Measurements from ENCODE around the gene GARNL3.

Gene GARNL3

GRCh38 chr9:127353882-127354281 lies 89.3 kb downstream of the GARNL3 start:
- no peak for DNase-seq

DNA sequence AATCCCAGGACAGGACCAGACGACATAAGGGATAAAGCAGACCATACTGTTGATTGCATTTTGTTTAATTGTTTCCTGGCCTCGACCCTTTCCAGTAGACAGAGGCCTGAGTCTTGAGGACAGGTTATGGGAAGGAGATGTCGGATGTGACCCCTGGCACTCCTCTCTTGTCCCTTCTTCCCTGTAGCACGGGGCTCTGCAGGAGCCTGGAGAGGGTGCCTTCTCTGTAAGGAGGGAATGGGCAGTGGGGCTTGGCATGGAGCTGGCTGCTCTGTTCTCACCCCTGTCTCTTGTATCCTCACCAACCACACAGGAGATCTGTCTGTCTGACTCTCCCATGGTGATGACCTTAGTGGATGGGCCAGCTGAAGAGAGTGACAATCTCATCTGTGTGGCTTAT lies 92.3 kb downstream of the GARNL3 start:
- no peak for DNase-seq

- DNase-seq, result no peak
These were observed 93.5 kb downstream of the GARNL3 start for GRCh38 chr9:127358023-127358535.

GRCh38 chr9:127358770-127359169 lies 94.2 kb downstream of the GARNL3 start:
- DNase-seq, result no peak

GRCh38 chr9:127360250-127360649 lies 95.7 kb downstream of the GARNL3 start:
- DNase-seq, result no peak

DNA sequence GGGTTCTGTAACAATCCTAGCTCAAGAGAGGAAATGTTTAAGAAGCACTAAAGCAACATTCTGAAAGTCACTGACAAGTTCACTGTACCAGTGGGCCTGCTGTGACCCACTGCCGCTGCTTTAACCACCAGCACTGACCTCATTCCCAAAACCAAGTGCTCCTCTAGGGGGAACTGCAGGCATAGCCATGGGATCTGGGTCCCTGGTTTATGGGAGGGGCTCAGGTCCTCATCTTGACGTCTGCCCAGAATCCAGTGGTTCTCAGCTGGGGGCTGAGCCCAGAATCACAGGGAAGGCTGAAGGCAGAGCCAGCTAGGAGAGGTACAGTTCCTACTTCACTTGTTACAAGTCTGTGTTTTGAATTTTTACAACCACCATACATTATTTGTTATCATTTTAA lies 96.3 kb downstream of the GARNL3 start:
- DNase-seq, result no peak

GRCh38 chr9:127361561-127361960 lies 97.0 kb downstream of the GARNL3 start:
- DNase-seq, result no peak

GRCh38 chr9:127362829-127363228 lies 98.3 kb downstream of the GARNL3 start:
- no peak for DNase-seq

DNA sequence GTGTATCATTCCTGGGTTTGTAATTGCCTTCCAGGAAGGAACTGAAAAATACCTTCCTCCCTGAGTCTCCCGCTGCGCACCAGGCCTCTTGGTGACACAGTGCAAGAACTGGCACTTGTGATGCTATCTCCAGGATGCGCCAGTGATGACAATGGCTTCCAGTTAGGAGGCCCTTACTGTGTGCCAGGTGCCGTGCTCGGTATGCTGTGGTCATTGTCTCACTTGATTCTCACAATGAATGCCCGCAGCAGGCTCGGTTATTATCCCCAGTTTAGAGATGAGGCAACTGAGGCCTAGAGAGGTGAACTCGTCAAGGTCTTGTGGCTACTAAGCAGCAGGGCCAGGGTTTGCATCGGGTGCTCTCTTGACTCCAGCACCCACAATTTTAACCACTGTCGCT lies 100.9 kb downstream of the GARNL3 start:
- DNase-seq, result no peak

DNA sequence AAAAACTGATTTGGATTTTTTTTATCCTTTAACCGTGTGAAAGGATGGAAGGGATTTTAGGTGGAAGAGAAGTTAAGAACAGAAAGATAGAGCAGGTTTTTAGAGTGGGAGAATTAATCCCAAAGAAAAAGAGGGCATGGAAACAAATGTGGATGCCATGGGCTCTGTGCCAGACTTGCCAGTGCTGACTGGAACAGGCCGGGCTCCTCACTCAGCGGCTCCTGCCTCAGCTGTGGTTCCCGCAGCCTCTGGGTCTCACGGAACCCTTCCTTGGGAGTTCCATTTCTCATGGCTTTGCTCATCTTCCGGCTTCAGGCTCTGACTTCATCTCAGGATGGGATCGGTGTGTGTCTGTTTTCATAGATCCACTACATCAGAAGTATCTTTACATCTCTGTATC lies 102.0 kb downstream of the GARNL3 start:
- DNase-seq, result no peak

GRCh38 chr9:127368852-127369402 lies 104.4 kb downstream of the GARNL3 start:
- no peak for DNase-seq

DNA sequence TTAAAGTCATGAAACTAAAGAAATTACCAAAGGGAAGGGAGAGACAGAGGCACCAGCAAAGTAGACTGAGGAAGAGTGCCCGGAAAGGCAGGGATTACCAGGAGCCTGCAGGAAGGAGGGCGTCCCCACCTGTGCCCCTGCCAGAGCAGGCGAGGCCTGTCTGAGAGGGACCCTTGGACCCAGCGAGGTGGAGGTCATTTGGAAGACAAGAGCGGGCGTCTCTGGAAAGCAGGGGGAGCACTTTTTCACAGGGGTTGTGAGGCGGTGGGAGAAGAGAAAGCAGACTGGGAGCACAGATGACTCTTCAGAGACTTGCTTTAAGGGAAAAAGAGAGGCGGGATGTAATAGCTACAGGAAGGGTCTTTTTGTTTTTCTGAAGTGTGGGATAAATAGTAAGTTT lies 104.9 kb downstream of the GARNL3 start:
- DNase-seq, result no peak

GRCh38 chr9:127370147-127370579 lies 105.6 kb downstream of the GARNL3 start:
- no peak for DNase-seq

GRCh38 chr9:127370672-127371648 lies 106.4 kb downstream of the GARNL3 start:
- DNase-seq, result no peak

GRCh38 chr9:127380479-127380878 lies 115.9 kb downstream of the GARNL3 start:
- DNase-seq, result no peak

GRCh38 chr9:127382541-127382940 lies 118.0 kb downstream of the GARNL3 start:
- DNase-seq, result no peak

GRCh38 chr9:127384016-127384730 lies 119.6 kb downstream of the GARNL3 start:
- DNase-seq, result no peak

DNA sequence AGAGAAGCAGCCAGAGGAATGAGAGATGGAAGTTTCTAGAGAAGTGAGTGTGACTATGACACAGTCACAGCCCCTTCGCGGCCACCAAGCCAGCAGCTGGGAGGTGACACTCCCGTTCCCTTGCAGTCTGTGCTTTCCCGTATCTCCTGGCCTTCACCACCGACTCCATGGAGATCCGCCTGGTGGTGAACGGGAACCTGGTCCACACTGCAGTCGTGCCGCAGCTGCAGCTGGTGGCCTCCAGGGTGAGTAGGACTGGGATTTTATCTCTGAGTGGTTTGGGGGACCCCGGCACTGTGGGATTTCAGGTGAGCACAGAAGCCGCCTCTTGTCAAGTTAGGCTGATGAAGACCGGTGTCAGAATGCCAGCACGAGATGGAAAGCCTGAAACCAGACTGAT lies 120.3 kb downstream of the GARNL3 start:
- no peak for DNase-seq

- DNase-seq, result no peak
These were observed 121.7 kb downstream of the GARNL3 start for GRCh38 chr9:127386249-127386648.

- no peak for DNase-seq
These were observed 122.4 kb downstream of the GARNL3 start for GRCh38 chr9:127386981-127387380.

DNA sequence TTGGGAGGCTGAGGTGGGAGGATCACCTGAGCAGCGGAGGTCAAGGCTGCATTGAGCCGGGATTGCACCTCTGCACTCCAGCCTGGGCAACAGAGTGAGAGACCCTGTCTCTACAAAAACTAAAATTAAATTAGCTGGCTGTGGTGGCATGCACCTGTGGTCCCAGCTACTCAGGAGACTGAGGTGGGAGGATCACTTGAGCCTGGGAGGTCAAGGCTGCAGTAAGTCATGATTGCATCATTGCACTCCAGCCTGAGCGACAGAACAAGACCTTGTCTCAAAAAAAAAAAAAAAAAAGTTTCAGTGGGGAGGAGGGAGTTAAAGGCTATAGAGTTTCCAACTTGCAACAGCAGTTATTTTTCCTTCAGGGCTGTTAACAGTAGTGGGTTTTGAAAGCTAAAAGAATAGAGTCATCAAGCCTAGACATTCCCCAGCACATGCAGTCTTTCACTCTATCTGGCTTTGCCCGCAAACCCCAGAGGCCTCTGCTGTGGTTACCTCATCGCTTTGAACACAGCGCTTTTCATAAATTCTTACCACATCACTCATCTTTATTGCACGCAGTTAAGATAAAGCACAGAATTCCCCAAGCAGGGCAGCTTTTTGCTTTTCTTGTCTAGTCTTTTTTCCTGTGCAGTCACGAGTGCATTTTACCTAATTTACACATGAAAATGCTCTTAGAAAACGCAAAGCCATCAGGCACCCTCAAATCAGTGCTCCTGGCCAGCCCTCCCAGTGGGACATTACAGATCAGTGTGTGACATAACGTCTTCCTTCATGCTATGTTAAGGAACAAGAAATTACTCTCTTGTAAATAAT lies 123.7 kb downstream of the GARNL3 start:
- peak; percentile 52 for DNase-seq

DNA sequence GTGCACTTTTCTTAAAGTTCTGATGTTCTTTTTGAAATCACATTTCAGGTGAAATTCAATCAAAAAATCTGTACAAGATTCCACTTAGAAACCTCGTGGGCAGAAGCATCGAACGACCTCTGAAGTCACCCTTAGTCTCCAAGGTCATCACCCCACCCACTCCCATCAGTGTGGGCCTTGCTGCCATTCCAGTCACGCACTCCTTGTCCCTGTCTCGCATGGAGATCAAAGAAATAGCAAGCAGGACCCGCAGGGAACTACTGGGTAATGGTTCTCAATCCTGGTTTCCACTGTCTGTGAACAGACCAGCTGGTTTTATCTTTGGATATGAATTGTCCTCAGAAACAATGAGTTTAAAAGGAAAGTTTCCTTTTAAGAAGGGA lies 124.3 kb downstream of the GARNL3 start:
- DNase-seq, result no peak
